H1 (cell line): Measurements from ENCODE around the gene PXDN. TPM values are rescaled to one million over a fixed set of nuclear protein-coding genes. Genes with fewer than 3 reads are reported as not detected.

ENCODE experiments used
- CTCF ChIP-seq, 3 experiments: IDR thresholded peaks; 1 replicate in 2 of 3; 2 replicates in 1 of 3; pipeline versions ENCODE4 v1.5.1 to v1.6.1; 2011; ENCODE audit warnings: low read length in 3 of 3, mild to moderate bottlenecking in 3 of 3, inconsistent platforms in 2 of 3, low read depth in 1 of 3, moderate library complexity in 1 of 3; ENCODE audit not compliant: insufficient read depth in 1 of 3; ENCODE audit errors: control extremely low read depth in 1 of 3
- EZH2 ChIP-seq: fragments of 200-600 bp; sonication (generic); IDR thresholded peaks from 2 replicates; pipeline ENCODE4 v1.7.1; 2012; ENCODE audit warnings: low read depth, mild to moderate bottlenecking, moderate library complexity, low read length, inconsistent platforms; ENCODE audit not compliant: severe bottlenecking
- MAFK ChIP-seq: IDR thresholded peaks from 2 replicates; pipeline ENCODE4 v1.6.1; 2012; ENCODE audit warnings: low read depth, mild to moderate bottlenecking, improper control_type of control experiment, low read length
- MAX ChIP-seq: IDR thresholded peaks from 2 replicates; pipeline ENCODE4 v1.6.1; 2012; ENCODE audit warnings: inconsistent platforms
- RXRA ChIP-seq: IDR thresholded peaks from 2 replicates; pipeline ENCODE4 v1.6.1; 2011; ENCODE audit warnings: low read depth, mild to moderate bottlenecking, low read length, moderate library complexity; ENCODE audit not compliant: insufficient read depth
- SIRT6 ChIP-seq: IDR thresholded peaks from one replicate; pipeline ENCODE4 v1.7.1; 2012; ENCODE audit warnings: low read length, inconsistent platforms
- polyA plus RNA-seq, 7 experiments: library from polyadenylated mRNA; depleted of rRNA in 3 of 7; stranded (reverse) in 5 of 7; unstranded in 2 of 7; fragments of >200 nt in 5 of 7; fragments of 200-250 nt in 2 of 7; gene quantifications; 1 replicate in 5 of 7; 2 replicates in 1 of 7; 4 replicates in 1 of 7; pipeline versions ENCODE4 v1.2.1 to v1.2.3, GENCODE V29; 2011 to 2013; ENCODE audit warnings: missing spikeins in 2 of 7, mixed read lengths in 2 of 7
- total RNA-seq: library from RNA; stranded (reverse); fragmentation: NEBNext Ultra II Directional; extraction: Animal tissue kit (Norgen Biotek cat#: 25700); gene quantifications from 2 replicates; pipeline ENCODE4 v1.2.1, GENCODE V29; 2021

Gene PXDN
- total and polyA plus RNA-seq, 2 of the 8 experiments (the other 6 are each of a cell fraction or from before 2014, with no cell fraction given): 104 to 141 TPM

- TF ChIP-seq MAFK: no peak
- no peak for TF ChIP-seq EZH2
- no peak for TF ChIP-seq RXRA
- no peak for TF ChIP-seq CTCF (IDR thresholded peaks at IDR 0.05; ENCODE audit: control extremely low read depth in 1 of 3, insufficient read depth in 1 of 3, low read depth in 1 of 3, low read length in 3 of 3)
- TF ChIP-seq MAX: no peak
- no peak for TF ChIP-seq SIRT6
- TF ChIP-seq, all 59 proteins: peak for 0
These were observed 62.8 kb downstream of the PXDN start (continued) for GRCh38 chr2:1681323-1682180.
